ENCODE results near the gene ZFP91. TPM values are rescaled to one million over a fixed set of nuclear protein-coding genes. Genes with fewer than 3 reads are reported as not detected.

The ZFP91 gene
- polyA plus RNA-seq, 1 experiment = 18.3 TPM

DNA sequence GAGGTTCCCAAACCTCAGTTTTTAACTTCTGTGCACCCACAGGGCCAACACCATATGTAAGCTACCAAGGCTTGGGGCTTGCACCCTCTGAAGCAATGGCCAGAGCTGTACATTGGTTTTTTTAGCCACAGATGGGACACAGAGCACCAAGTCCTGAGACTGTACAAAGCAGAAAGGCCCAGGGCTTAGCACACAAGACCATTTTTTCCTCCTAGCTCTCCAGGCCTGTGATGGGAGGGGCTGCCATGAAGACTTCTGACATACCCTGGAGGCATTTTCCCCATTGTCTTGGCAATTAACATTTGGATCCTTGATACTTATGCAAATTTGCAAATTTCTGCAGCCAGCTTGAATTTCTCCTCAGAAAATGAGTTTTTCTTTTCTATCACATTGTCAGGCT is 67.0 kb downstream of the ZFP91 start:
- Histone ChIP-seq H3K4me3 (ENCODE audit: low read depth, low read length) (no peak overlapping the region), H3K27me3 (ENCODE audit: control insufficient read depth, insufficient read depth, low read length) (no peaks in the 10 kb centered on the region), H3K36me3 (ENCODE audit: control insufficient read depth, insufficient read depth, low read length) (no peaks in the 10 kb centered on the region)
- no peak for DNase-seq (ENCODE audit: low read depth)
- TF ChIP-seq CTCF (IDR thresholded peaks at IDR 0.05; ENCODE audit: insufficient read depth, low read depth, low read length) = no peak
- ChIA-PET CTCF (interaction anchor here (1.2 to 2.3 kb wide), 2 partner anchors 11 to 16 kb away, joined by 3 to 7 read pairs; no protein-coding TSS in a partner anchor), POLR2A (no interaction called here)

DNA sequence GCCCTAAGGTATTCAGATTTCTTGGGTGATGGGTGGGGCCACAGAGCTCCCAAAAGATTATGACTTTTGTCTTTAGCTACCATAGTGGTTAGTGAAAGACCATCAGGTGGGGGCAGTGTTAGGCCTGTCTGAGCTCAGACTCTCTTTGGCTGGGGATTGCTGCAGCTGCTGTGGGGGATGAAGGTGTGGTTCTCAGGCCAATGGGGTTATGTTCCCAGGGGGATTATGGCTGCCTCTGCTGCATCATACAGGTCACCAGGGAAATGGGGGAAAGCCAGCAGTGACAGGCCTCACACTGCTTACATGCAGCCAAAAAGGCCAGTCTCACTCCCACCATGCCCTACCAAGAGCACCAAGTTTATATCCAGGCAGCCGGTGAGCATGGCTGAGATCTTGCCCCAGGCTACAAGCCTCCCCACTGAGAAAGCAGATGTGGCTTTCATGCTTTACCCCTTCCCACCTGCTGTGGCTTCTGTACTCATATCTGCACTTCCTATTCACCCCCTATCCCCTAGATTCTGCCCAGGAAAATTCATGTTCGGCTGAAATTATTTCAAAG is 68.4 kb downstream of the ZFP91 start:
- Histone ChIP-seq H3K4me3 (ENCODE audit: low read depth, low read length) (no peak overlapping the region), H3K36me3 (ENCODE audit: control insufficient read depth, insufficient read depth, low read length) (no peaks in the 10 kb centered on the region), H3K27me3 (ENCODE audit: control insufficient read depth, insufficient read depth, low read length) (no peaks in the 10 kb centered on the region)
- DNase-seq (ENCODE audit: low read depth) = no peak
- ChIA-PET CTCF (interaction anchor here (0.8 to 2.3 kb wide), 2 partner anchors 18 to 1015 kb away, joined by 3 to 7 read pairs; no protein-coding TSS in a partner anchor), POLR2A (no interaction called here)
- no peak for TF ChIP-seq CTCF (IDR thresholded peaks at IDR 0.05; ENCODE audit: insufficient read depth, low read depth, low read length)

DNA sequence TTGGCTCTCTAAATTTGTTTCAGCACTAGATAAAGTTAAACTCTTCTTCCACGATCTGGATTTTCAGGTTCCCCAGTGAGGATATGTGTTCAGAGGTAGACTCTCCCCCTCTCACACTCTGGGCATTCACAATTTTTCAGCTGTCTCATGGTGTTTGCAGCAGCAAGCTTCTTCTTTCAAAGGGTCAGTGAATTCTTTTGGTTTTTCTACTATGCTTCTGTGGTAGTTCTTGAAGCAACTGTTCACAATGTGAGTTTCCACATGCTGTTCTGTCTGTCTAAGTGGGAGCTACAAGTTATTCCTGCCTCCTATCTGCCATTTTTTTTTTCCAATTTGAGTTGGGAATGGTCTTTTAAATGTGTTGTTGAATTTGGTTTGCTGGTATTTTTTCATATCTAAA is 69.0 kb downstream of the ZFP91 start:
- ChIA-PET POLR2A (no interaction called here), CTCF (interaction anchor here (2.3 kb wide), 1 partner anchor 18 kb away, joined by 7 read pairs; no protein-coding TSS in a partner anchor)
- H3K36me3 ChIP-seq (ENCODE audit: control insufficient read depth, insufficient read depth, low read length) = no peaks in the 10 kb centered on the region
- no peaks in the 10 kb centered on the region for H3K27me3 ChIP-seq (ENCODE audit: control insufficient read depth, insufficient read depth, low read length)
- no peak for TF ChIP-seq CTCF (IDR thresholded peaks at IDR 0.05; ENCODE audit: insufficient read depth, low read depth, low read length)
- DNase-seq (ENCODE audit: low read depth) = no peak
- no peak overlapping the region for H3K4me3 ChIP-seq (ENCODE audit: low read depth, low read length)

- TF ChIP-seq CTCF (IDR thresholded peaks at IDR 0.05; ENCODE audit: insufficient read depth, low read depth, low read length) = no peak
- POLR2A ChIA-PET = no interaction called here
- no peaks in the 10 kb centered on the region for H3K27me3 ChIP-seq (ENCODE audit: control insufficient read depth, insufficient read depth, low read length)
- CTCF ChIA-PET = interaction anchor here (1.1 to 2.0 kb wide), 4 partner anchors 20 to 486 kb away, joined by 3 to 6 read pairs (median 6); no protein-coding TSS in a partner anchor
- no peaks in the 10 kb centered on the region for H3K36me3 ChIP-seq (ENCODE audit: control insufficient read depth, insufficient read depth, low read length)
- no peak overlapping the region for H3K4me3 ChIP-seq (ENCODE audit: low read depth, low read length)
- DNase-seq (ENCODE audit: low read depth) = no peak
These were observed 70.8 kb downstream of the ZFP91 start for GRCh38 chr11:58649623-58650022.

- DNase-seq (ENCODE audit: low read depth) = no peak
- no peak overlapping the region for H3K4me3 ChIP-seq (ENCODE audit: low read depth, low read length)
- TF ChIP-seq CTCF (IDR thresholded peaks at IDR 0.05; ENCODE audit: insufficient read depth, low read depth, low read length) = no peak
- no peaks in the 10 kb centered on the region for H3K36me3 ChIP-seq (ENCODE audit: control insufficient read depth, insufficient read depth, low read length)
- ChIA-PET POLR2A (interaction anchor here (0.6 kb wide), 1 partner anchor 408 kb away, joined by 3 read pairs; no protein-coding TSS in a partner anchor), CTCF (interaction anchor here (1.0 to 2.0 kb wide), 5 partner anchors 8 to 485 kb away, joined by 3 to 6 read pairs (median 5); no protein-coding TSS in a partner anchor)
- no peaks in the 10 kb centered on the region for H3K27me3 ChIP-seq (ENCODE audit: control insufficient read depth, insufficient read depth, low read length)
These were observed 71.6 kb downstream of the ZFP91 start for GRCh38 chr11:58650496-58650895.
